ENCODE data around the gene TOR1AIP2.

DNA sequence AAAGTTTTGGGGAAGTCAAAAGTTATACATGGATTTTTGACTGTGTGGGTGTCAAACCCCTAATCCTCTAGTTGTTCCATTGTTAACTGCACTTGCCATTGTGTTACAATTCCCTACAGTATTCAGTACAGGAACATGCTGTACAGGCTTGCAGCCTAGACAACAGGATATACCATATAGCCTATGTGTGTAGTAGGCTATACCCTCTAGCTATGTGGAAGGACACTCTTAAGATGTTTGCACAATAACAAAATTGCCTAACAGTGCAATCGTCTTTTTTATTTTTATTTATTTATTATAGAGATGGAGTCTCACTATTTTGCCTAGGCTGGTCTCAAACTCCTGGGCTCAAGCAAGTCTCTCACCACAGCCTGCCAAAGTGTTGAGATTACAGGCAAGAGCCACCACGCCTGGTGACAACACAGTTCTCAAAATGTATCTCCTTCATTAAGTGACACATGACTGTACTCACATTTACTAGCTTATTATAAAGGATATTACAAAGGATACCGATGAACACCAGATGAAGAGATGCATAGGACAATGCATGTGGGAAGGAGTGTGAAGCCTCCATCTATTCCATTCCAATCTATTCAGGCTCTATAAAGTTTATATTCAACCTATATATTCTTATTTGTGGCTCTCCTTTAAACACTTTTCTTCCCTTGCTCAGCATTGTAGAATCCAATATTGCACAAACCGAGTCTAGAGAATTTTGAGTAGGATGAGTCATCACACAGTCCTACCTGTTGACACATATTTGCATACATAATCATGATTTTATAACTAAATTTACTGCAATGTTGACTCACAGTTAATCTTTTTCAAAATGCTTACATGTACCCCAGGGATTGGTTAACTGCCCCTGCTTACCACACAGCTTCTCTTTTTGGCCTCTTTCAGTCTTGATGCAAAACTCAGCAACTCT is 48.6 kb upstream of the TOR1AIP2 start:
- no peak for TF ChIP-seq CTCF (IDR thresholded peaks at IDR 0.05; ENCODE audit: borderline replicate concordance, extremely low read depth, low read length, poor library complexity, severe bottlenecking)
- no peak for TF ChIP-seq EZH2 (IDR thresholded peaks at IDR 0.05; ENCODE audit: borderline replicate concordance, low read depth, low read length, severe bottlenecking)
